SK-N-SH treated with all-trans-retinoic acid at 6 μM for 48 hours (cell line): ENCODE results near the gene ENO4.

Source experiments
- ATAC-seq: fragments of 200-7000 bp; cut with Tn5 transposase; 3 replicates; pipeline ENCODE4 v1.9.1; 2020; ENCODE audit warnings: mild to moderate bottlenecking, moderate library complexity
- ARNTL ChIP-seq: fragments of 450-650 bp; formaldehyde crosslinking; IDR thresholded peaks from 2 replicates; pipeline ENCODE4 v1.5.0; 2020; ENCODE audit warnings: low read depth, mild to moderate bottlenecking, moderate library complexity, borderline replicate concordance
- BACH2 ChIP-seq: fragments of 250-450 bp; sonication (Bioruptor Pico); IDR thresholded peaks from 2 replicates; pipeline ENCODE4 v1.9.0; 2021; ENCODE audit warnings: mild to moderate bottlenecking, borderline replicate concordance
- CSDC2 ChIP-seq: fragments of 250-450 bp; sonication (Bioruptor Pico); IDR thresholded peaks from 2 replicates; pipeline ENCODE4 v1.5.0; 2020; ENCODE audit warnings: mild to moderate bottlenecking, moderate library complexity
- ESRRG ChIP-seq: fragments of 250-450 bp; sonication (Bioruptor Pico); IDR thresholded peaks from 2 replicates; pipeline ENCODE4 v1.6.1; 2021; ENCODE audit warnings: mild to moderate bottlenecking
- GLIS3 ChIP-seq: fragments of 250-450 bp; sonication (Bioruptor Pico); IDR thresholded peaks from 2 replicates; pipeline ENCODE4 v1.5.0; 2020; ENCODE audit warnings: mild to moderate bottlenecking, moderate library complexity
- ISL1 ChIP-seq: fragments of 250-450 bp; sonication (Bioruptor Pico); IDR thresholded peaks from 2 replicates; pipeline ENCODE4 v2.1.2; 2022; ENCODE audit warnings: mild to moderate bottlenecking, moderate library complexity
- OSR1 ChIP-seq: fragments of 250-450 bp; sonication (Bioruptor Pico); IDR thresholded peaks from 2 replicates; pipeline ENCODE4 v1.8.0; 2022; ENCODE audit warnings: moderate library complexity, mild to moderate bottlenecking, inconsistent platforms
- PPARA ChIP-seq: fragments of 250-450 bp; sonication (Bioruptor Pico); IDR thresholded peaks from 2 replicates; pipeline ENCODE4 v1.5.0; 2020; ENCODE audit warnings: mild to moderate bottlenecking, borderline replicate concordance
- RARB ChIP-seq: fragments of 250-450 bp; sonication (Bioruptor Pico); IDR thresholded peaks from 2 replicates; pipeline ENCODE4 v1.8.0; 2021; ENCODE audit warnings: mild to moderate bottlenecking, moderate library complexity
- SNAI2 ChIP-seq: fragments of 250-450 bp; sonication (Bioruptor Pico); IDR thresholded peaks from 2 replicates; pipeline ENCODE4 v1.5.0; 2020; ENCODE audit warnings: mild to moderate bottlenecking, moderate library complexity
- TCF4 ChIP-seq: fragments of 250-450 bp; sonication (Bioruptor Pico); IDR thresholded peaks from 2 replicates; pipeline ENCODE4 v1.8.0; 2021; ENCODE audit warnings: mild to moderate bottlenecking, moderate library complexity, borderline replicate concordance
- TOX ChIP-seq: fragments of 250-450 bp; sonication (Bioruptor Pico); IDR thresholded peaks from 2 replicates; pipeline ENCODE4 v1.8.0; 2021; ENCODE audit warnings: mild to moderate bottlenecking, moderate library complexity, borderline replicate concordance
- ZFP3 ChIP-seq: fragments of 250-450 bp; sonication (Bioruptor Pico); IDR thresholded peaks from 2 replicates; pipeline ENCODE4 v1.5.0; 2020; ENCODE audit warnings: mild to moderate bottlenecking, moderate library complexity
- ZFP30 ChIP-seq: fragments of 450-650 bp; formaldehyde crosslinking; IDR thresholded peaks from 2 replicates; pipeline ENCODE4 v1.5.0; 2022; ENCODE audit warnings: mild to moderate bottlenecking, moderate library complexity
- ZNF565 ChIP-seq: fragments of 450-650 bp; formaldehyde crosslinking; conservative IDR thresholded peaks from 2 replicates; pipeline ENCODE4 v1.5.0; 2020; ENCODE audit warnings: low read depth, mild to moderate bottlenecking, moderate library complexity
- ZNF70 ChIP-seq: fragments of 450-650 bp; formaldehyde crosslinking; IDR thresholded peaks from 2 replicates; pipeline ENCODE4 v1.5.0; 2020; ENCODE audit warnings: mild to moderate bottlenecking, moderate library complexity
- ZNF8 ChIP-seq: fragments of 450-650 bp; formaldehyde crosslinking; IDR thresholded peaks from 2 replicates; pipeline ENCODE4 v1.5.0; 2020; ENCODE audit warnings: mild to moderate bottlenecking, moderate library complexity
- TF ChIP-seq, protein P1 (sequence below): fragments of 250-450 bp; sonication (Bioruptor Pico); IDR thresholded peaks from 2 replicates; pipeline ENCODE4 v1.5.1; 2021; ENCODE audit warnings: mild to moderate bottlenecking, moderate library complexity
- TF ChIP-seq, protein P2 (sequence below): fragments of 250-450 bp; sonication (Bioruptor Pico); IDR thresholded peaks from 2 replicates; pipeline ENCODE4 v1.5.1; 2020; ENCODE audit warnings: low read depth, mild to moderate bottlenecking, moderate library complexity
- TF ChIP-seq, protein P3 (sequence below): fragments of 250-450 bp; sonication (Bioruptor Pico); IDR thresholded peaks from 2 replicates; pipeline ENCODE4 v1.5.0; 2020; ENCODE audit warnings: mild to moderate bottlenecking, moderate library complexity
- TF ChIP-seq, protein P4 (sequence below): fragments of 250-450 bp; sonication (Bioruptor Pico); IDR thresholded peaks from 2 replicates; pipeline ENCODE4 v1.8.0; 2021; ENCODE audit warnings: low read depth, mild to moderate bottlenecking, moderate library complexity, borderline replicate concordance

Gene ENO4

DNA sequence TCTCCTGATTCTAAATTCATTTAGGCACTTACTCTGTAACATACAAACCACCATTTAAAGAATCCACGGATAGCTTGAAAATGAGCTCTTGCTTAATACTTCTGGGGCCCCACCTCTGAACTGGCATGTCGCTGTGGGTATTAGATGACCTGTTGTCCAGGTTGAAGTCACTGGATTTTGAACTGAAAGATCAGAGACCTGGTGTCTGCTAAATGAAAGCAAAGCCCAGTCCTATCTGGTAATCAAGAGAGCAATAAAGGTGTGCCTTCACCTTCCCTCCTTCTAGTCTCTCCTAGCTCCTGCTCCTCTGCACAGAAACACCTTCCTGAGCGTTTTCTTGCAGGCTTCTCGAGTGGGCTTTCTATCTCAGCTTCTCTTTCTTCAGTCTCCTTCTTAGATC, 4.4 kb downstream of the ENO4 start:
- no peak for TF ChIP-seq ZFP30 (CRISPR knock-in tag)
- TF ChIP-seq OSR1 (CRISPR knock-in tag) = no peak
- TF ChIP-seq RARB = no peak
- TF ChIP-seq ESRRG (CRISPR knock-in tag) = no peak
- TF ChIP-seq ZNF70 (CRISPR knock-in tag) = no peak
- TF ChIP-seq, protein P1, sequence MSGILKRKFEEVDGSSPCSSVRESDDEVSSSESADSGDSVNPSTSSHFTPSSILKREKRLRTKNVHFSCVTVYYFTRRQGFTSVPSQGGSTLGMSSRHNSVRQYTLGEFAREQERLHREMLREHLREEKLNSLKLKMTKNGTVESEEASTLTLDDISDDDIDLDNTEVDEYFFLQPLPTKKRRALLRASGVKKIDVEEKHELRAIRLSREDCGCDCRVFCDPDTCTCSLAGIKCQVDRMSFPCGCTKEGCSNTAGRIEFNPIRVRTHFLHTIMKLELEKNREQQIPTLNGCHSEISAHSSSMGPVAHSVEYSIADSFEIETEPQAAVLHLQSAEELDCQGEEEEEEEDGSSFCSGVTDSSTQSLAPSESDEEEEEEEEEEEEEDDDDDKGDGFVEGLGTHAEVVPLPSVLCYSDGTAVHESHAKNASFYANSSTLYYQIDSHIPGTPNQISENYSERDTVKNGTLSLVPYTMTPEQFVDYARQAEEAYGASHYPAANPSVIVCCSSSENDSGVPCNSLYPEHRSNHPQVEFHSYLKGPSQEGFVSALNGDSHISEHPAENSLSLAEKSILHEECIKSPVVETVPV (CRISPR knock-in tag) = no peak
- TF ChIP-seq, protein P2, sequence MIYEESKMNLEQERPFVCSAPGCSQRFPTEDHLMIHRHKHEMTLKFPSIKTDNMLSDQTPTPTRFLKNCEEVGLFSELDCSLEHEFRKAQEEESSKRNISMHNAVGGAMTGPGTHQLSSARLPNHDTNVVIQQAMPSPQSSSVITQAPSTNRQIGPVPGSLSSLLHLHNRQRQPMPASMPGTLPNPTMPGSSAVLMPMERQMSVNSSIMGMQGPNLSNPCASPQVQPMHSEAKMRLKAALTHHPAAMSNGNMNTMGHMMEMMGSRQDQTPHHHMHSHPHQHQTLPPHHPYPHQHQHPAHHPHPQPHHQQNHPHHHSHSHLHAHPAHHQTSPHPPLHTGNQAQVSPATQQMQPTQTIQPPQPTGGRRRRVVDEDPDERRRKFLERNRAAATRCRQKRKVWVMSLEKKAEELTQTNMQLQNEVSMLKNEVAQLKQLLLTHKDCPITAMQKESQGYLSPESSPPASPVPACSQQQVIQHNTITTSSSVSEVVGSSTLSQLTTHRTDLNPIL (CRISPR knock-in tag) = no peak
- TF ChIP-seq ISL1 (CRISPR knock-in tag) = no peak
- no peak for TF ChIP-seq ARNTL (CRISPR knock-in tag)
- TF ChIP-seq SNAI2 (CRISPR knock-in tag) = no peak
- TF ChIP-seq ZNF8 (CRISPR knock-in tag) = no peak
- no peak for TF ChIP-seq ZNF565 (CRISPR knock-in tag)
- TF ChIP-seq CSDC2 (CRISPR knock-in tag) = no peak
- TF ChIP-seq PPARA (CRISPR knock-in tag) = no peak
- ATAC-seq = no peak

DNA sequence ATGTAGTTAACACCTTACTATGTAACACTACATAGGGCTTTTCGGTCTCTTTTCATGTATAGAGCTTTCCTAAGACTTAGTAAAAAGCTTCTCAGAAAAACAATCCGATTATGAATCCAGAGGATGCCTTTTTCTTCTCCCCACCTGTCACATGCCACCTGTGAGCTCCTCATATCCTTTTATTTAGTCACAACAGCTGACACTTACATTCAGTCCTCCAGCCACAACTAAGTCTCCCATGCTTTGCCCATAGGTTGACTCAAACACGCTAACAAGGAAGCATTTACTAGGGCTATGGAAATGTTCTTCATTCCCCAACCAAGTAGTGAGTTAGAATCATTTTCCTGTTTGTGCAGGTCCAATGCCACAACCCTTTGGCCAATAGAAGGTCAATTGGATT, 7.9 kb downstream of the ENO4 start:
- ATAC-seq = no peak
- no peak for TF ChIP-seq TOX (CRISPR knock-in tag)

DNA sequence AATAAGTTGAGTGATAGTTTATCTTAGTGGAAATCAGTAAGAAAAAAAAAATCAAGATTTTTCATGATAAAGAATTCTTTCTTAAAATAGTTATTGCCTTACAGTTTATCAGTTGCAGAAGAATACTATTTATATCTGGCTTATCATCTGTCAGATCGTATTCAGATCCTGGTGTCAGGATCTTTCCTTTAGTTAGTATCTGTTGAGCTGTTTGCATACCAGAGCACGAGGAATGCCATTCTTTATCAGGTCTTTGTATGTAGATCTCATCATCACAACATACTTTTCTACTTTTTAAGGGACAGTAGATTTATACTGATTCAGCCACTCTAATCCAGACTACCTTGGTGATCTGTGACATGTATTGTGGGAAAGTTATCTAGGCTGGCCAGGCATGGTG, 12.5 kb downstream of the ENO4 start:
- no peak; the same call in 2 of the 3 replicates for ATAC-seq
- TF ChIP-seq, protein P1 (CRISPR knock-in tag) = no peak
- no peak for TF ChIP-seq SNAI2 (CRISPR knock-in tag)
- TF ChIP-seq PPARA (CRISPR knock-in tag) = no peak
- no peak for TF ChIP-seq TCF4 (CRISPR knock-in tag)
- TF ChIP-seq CSDC2 (CRISPR knock-in tag) = no peak
- no peak for TF ChIP-seq ZFP30 (CRISPR knock-in tag)
- TF ChIP-seq GLIS3 (CRISPR knock-in tag) = no peak
- no peak for TF ChIP-seq ISL1 (CRISPR knock-in tag)
- TF ChIP-seq ARNTL (CRISPR knock-in tag) = no peak
- TF ChIP-seq, protein P3, sequence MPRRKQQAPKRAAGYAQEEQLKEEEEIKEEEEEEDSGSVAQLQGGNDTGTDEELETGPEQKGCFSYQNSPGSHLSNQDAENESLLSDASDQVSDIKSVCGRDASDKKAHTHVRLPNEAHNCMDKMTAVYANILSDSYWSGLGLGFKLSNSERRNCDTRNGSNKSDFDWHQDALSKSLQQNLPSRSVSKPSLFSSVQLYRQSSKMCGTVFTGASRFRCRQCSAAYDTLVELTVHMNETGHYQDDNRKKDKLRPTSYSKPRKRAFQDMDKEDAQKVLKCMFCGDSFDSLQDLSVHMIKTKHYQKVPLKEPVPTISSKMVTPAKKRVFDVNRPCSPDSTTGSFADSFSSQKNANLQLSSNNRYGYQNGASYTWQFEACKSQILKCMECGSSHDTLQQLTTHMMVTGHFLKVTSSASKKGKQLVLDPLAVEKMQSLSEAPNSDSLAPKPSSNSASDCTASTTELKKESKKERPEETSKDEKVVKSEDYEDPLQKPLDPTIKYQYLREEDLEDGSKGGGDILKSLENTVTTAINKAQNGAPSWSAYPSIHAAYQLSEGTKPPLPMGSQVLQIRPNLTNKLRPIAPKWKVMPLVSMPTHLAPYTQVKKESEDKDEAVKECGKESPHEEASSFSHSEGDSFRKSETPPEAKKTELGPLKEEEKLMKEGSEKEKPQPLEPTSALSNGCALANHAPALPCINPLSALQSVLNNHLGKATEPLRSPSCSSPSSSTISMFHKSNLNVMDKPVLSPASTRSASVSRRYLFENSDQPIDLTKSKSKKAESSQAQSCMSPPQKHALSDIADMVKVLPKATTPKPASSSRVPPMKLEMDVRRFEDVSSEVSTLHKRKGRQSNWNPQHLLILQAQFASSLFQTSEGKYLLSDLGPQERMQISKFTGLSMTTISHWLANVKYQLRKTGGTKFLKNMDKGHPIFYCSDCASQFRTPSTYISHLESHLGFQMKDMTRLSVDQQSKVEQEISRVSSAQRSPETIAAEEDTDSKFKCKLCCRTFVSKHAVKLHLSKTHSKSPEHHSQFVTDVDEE (CRISPR knock-in tag) = no peak
- no peak for TF ChIP-seq ZNF565 (CRISPR knock-in tag)
- TF ChIP-seq ZNF70 (CRISPR knock-in tag) = no peak
- TF ChIP-seq, protein P4, sequence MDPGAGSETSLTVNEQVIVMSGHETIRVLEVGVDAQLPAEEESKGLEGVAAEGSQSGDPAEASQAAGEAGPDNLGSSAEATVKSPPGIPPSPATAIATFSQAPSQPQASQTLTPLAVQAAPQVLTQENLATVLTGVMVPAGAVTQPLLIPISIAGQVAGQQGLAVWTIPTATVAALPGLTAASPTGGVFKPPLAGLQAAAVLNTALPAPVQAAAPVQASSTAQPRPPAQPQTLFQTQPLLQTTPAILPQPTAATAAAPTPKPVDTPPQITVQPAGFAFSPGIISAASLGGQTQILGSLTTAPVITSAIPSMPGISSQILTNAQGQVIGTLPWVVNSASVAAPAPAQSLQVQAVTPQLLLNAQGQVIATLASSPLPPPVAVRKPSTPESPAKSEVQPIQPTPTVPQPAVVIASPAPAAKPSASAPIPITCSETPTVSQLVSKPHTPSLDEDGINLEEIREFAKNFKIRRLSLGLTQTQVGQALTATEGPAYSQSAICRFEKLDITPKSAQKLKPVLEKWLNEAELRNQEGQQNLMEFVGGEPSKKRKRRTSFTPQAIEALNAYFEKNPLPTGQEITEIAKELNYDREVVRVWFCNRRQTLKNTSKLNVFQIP = no peak
- TF ChIP-seq BACH2 = no peak
- no peak for TF ChIP-seq ZFP3 (CRISPR knock-in tag)
